ENCODE data around the gene APBB1IP.

The APBB1IP gene

GRCh38 chr10:26451903-26452302 is 13.8 kb downstream of the APBB1IP start (continued):
- no peak for TF ChIP-seq ZNF514 (tag by site-specific recombination; IDR thresholded peaks at IDR 0.05)

DNA sequence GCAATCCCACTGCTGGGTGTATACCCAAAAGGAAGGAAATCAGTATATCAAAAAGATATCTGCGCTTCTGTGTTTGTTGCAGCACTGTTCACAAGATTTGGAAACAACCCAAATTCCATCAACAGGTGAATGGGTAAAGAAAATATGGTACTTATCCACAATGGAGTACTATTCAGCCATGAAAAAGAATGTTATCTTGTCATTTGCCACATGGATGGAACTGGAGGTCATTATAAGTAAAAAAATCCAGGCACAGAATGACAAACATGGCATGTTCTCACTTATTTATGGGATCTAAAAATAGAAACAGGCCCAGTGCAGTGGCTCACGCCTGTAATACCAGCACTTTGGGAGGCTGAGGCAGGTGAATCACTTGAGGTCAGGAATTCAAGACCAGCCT is 15.7 kb downstream of the APBB1IP start:
- no peaks in the 10 kb centered on the region for H3K36me3 ChIP-seq (ENCODE audit: control insufficient read depth in 2 of 2, insufficient read depth in 1 of 2, low read length in 2 of 2)
- POLR2A ChIA-PET, result no interaction called here
- no peak for TF ChIP-seq KLF10 (tag by site-specific recombination; IDR thresholded peaks at IDR 0.05)
- no peak for TF ChIP-seq ZNF391 (tag by site-specific recombination; IDR thresholded peaks at IDR 0.05; ENCODE audit: borderline replicate concordance, low read depth)
- TF ChIP-seq ZNF146 (tag by site-specific recombination; IDR thresholded peaks at IDR 0.05), result peak; percentile 88
- H3K9me3 ChIP-seq (ENCODE audit: control insufficient read depth, insufficient read depth, low read depth, low read length), result no peaks in the 10 kb centered on the region
- H3K4me1 ChIP-seq (ENCODE audit: control insufficient read depth, insufficient read depth, low read length), result no peaks in the 10 kb centered on the region
- no peak overlapping the region for H3K27ac ChIP-seq (ENCODE audit: extremely low read depth, low read depth, low read length)
- CTCF ChIA-PET, result no interaction called here
- H3K4me3 ChIP-seq (ENCODE audit: low read depth, low read length), result no peak overlapping the region

- Histone ChIP-seq H3K9me3 (ENCODE audit: control insufficient read depth, insufficient read depth, low read depth, low read length) (no peaks in the 10 kb centered on the region), H3K4me1 (ENCODE audit: control insufficient read depth, insufficient read depth, low read length) (no peaks in the 10 kb centered on the region), H3K4me3 (ENCODE audit: low read depth, low read length) (no peak overlapping the region), H3K27ac (ENCODE audit: extremely low read depth, low read depth, low read length) (no peak overlapping the region), H3K36me3 (ENCODE audit: control insufficient read depth in 2 of 2, insufficient read depth in 1 of 2, low read length in 2 of 2) (no peaks in the 10 kb centered on the region)
- TF ChIP-seq ZNF24 (tag by site-specific recombination; IDR thresholded peaks at IDR 0.05) (no peak), ZNF580 (tag by site-specific recombination; IDR thresholded peaks at IDR 0.05) (no peak), ZNF335 (tag by site-specific recombination; conservative IDR thresholded peaks at IDR 0.05) (no peak), ZNF837 (tag by site-specific recombination; IDR thresholded peaks at IDR 0.05) (no peak), KLF7 (tag by site-specific recombination; IDR thresholded peaks at IDR 0.05; ENCODE audit: borderline replicate concordance) (no peak), ZNF544 (tag by site-specific recombination; IDR thresholded peaks at IDR 0.05) (no peak), ZNF792 (tag by site-specific recombination; IDR thresholded peaks at IDR 0.05) (no peak), ZSCAN4 (tag by site-specific recombination; IDR thresholded peaks at IDR 0.05) (no peak), GLI4 (tag by site-specific recombination; IDR thresholded peaks at IDR 0.05) (no peak), ZNF324 (tag by site-specific recombination; IDR thresholded peaks at IDR 0.05) (no peak), GLIS2 (tag by site-specific recombination; IDR thresholded peaks at IDR 0.05) (no peak), SCRT2 (tag by site-specific recombination; IDR thresholded peaks at IDR 0.05) (no peak), ZNF558 (tag by site-specific recombination; IDR thresholded peaks at IDR 0.05) (no peak)
- TF ChIP-seq, protein P1, sequence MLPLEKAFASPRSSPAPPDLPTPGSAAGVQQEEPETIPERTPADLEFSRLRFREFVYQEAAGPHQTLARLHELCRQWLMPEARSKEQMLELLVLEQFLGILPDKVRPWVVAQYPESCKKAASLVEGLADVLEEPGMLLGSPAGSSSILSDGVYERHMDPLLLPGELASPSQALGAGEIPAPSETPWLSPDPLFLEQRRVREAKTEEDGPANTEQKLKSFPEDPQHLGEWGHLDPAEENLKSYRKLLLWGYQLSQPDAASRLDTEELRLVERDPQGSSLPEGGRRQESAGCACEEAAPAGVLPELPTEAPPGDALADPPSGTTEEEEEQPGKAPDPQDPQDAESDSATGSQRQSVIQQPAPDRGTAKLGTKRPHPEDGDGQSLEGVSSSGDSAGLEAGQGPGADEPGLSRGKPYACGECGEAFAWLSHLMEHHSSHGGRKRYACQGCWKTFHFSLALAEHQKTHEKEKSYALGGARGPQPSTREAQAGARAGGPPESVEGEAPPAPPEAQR (tag by site-specific recombination; IDR thresholded peaks at IDR 0.05), result no peak
- TF ChIP-seq, protein P2, sequence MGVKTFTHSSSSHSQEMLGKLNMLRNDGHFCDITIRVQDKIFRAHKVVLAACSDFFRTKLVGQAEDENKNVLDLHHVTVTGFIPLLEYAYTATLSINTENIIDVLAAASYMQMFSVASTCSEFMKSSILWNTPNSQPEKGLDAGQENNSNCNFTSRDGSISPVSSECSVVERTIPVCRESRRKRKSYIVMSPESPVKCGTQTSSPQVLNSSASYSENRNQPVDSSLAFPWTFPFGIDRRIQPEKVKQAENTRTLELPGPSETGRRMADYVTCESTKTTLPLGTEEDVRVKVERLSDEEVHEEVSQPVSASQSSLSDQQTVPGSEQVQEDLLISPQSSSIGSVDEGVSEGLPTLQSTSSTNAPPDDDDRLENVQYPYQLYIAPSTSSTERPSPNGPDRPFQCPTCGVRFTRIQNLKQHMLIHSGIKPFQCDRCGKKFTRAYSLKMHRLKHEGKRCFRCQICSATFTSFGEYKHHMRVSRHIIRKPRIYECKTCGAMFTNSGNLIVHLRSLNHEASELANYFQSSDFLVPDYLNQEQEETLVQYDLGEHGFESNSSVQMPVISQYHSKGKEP (tag by site-specific recombination; IDR thresholded peaks at IDR 0.05), result no peak
- ChIA-PET POLR2A (no interaction called here), CTCF (no interaction called here)
These were observed 16.8 kb downstream of the APBB1IP start for GRCh38 chr10:26454891-26455290.

Measured in HEK293 (cell line).